GM19025 (cell line): Measurements from ENCODE around the gene KRT35.

ENCODE experiments used
- ATAC-seq: cut with Tn5 transposase; IDR thresholded peaks from one replicate; pipeline ENCODE4 v1.9.1; 2021; ENCODE audit warnings: mild to moderate bottlenecking, low read depth, moderate library complexity; ENCODE audit not compliant: unreplicated experiment

Gene KRT35

GRCh38 chr17:41490000-41490990, 9.3 kb upstream of the KRT35 start:
- ATAC-seq, result no peak

GRCh38 chr17:41489531-41489930, 8.6 kb upstream of the KRT35 start, which contains the start of gene KRT36:
Gene KRT36 (minus strand): TSS chr17:41489910. CDS start chr17:41489864, 46 bp downstream.
- ATAC-seq, result no peak

- no peak for ATAC-seq
Observed at GRCh38 chr17:41486809-41487530, 6.0 kb upstream of the KRT35 start.

- ATAC-seq, result no peak
Observed at GRCh38 chr17:41486316-41486715, 5.4 kb upstream of the KRT35 start.

- no peak for ATAC-seq
Observed at GRCh38 chr17:41484920-41485904, 4.3 kb upstream of the KRT35 start.

- ATAC-seq, result no peak
Observed at GRCh38 chr17:41483991-41484826, 3.3 kb upstream of the KRT35 start.

- no peak for ATAC-seq
Observed at GRCh38 chr17:41483531-41483930, 2.6 kb upstream of the KRT35 start.

GRCh38 chr17:41480581-41480980, 370 bp downstream of the KRT35 start:
- ATAC-seq, result no peak

- no peak for ATAC-seq
Observed at GRCh38 chr17:41480136-41480535, 815 bp downstream of the KRT35 start.

GRCh38 chr17:41478237-41478636, 2.7 kb downstream of the KRT35 start:
- ATAC-seq, result no peak

GRCh38 chr17:41476866-41477815, 3.8 kb downstream of the KRT35 start:
- ATAC-seq, result no peak

GRCh38 chr17:41475421-41475820, 5.5 kb downstream of the KRT35 start:
- ATAC-seq, result no peak

GRCh38 chr17:41474863-41475262, 6.1 kb downstream of the KRT35 start:
- ATAC-seq, result no peak

GRCh38 chr17:41468346-41468745, 12.6 kb downstream of the KRT35 start:
- no peak for ATAC-seq

- no peak for ATAC-seq
Observed at GRCh38 chr17:41467561-41467960, 13.4 kb downstream of the KRT35 start.

- no peak for ATAC-seq
Observed at GRCh38 chr17:41466988-41467387, 14.0 kb downstream of the KRT35 start, which contains the start of gene KRT32. Gene KRT32 (minus strand): TSS chr17:41467386. CDS start chr17:41467325, 61 bp downstream.

GRCh38 chr17:41464682-41465081, 16.3 kb downstream of the KRT35 start:
- ATAC-seq, result no peak

- ATAC-seq, result no peak
Observed at GRCh38 chr17:41464173-41464572, 16.8 kb downstream of the KRT35 start.
